ENCODE data around the gene SLC25A21. TPM values are rescaled to one million over a fixed set of nuclear protein-coding genes. Genes with fewer than 3 reads are reported as not detected.

The SLC25A21 gene
- total RNA-seq, 4 donors from 2014 or later: 0.08 to 0.29 TPM; not detected in 2

DNA sequence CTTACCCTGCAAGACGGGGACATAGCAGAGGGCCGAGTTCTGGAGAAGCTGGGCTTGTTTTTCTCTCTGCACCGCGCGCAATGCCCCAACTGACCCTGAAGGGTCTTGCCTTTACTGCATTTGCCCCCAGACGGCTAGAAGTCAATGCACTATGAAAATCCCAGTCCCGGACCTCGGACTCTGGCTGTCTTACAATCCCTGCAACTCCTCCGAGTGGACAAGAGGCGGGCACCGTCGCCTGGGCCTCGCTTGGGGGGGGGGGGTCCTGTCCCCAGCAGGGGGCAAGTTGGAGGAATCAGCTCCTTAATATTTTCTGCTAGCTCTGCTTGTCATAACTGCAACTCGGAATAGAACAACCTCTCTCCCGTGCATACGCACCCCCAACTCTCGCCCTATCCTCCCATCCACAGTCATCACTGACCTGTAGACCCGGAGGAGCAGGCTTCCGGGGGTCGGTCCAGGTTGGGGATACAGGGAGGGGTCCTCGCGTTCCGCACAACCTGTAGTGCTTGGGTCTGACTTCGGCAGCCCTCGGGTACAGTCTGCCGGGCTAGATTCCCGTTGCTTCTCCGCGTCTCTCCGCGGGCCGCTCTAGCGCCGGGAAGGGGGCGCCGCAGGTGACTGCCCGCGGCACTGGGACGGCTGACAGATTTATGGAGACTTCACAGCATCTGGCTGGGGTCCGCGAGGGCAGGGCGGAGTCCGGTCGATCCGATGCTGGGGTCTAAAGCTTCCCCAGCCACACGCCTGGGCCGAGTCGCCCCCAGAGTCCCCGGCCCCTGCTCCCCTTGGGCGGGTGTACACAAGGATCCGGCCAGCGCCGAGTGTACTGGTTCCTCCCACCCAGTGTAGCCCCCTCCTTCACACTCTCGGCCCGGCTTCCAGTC lies 514.0 kb downstream of the SLC25A21 start:
- no peak overlapping the region for H3K4me3 ChIP-seq (ENCODE audit: low read depth, poor library complexity, severe bottlenecking)
- no peak for TF ChIP-seq POLR2A (IDR thresholded peaks at IDR 0.05)
- TF ChIP-seq, protein P1, sequence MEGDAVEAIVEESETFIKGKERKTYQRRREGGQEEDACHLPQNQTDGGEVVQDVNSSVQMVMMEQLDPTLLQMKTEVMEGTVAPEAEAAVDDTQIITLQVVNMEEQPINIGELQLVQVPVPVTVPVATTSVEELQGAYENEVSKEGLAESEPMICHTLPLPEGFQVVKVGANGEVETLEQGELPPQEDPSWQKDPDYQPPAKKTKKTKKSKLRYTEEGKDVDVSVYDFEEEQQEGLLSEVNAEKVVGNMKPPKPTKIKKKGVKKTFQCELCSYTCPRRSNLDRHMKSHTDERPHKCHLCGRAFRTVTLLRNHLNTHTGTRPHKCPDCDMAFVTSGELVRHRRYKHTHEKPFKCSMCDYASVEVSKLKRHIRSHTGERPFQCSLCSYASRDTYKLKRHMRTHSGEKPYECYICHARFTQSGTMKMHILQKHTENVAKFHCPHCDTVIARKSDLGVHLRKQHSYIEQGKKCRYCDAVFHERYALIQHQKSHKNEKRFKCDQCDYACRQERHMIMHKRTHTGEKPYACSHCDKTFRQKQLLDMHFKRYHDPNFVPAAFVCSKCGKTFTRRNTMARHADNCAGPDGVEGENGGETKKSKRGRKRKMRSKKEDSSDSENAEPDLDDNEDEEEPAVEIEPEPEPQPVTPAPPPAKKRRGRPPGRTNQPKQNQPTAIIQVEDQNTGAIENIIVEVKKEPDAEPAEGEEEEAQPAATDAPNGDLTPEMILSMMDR (IDR thresholded peaks at IDR 0.05): no peak
- intact Hi-C loops (cut with DNase I; ENCODE audit: low total_unique reads): no loop called here
- DNase-seq (ENCODE audit: low spot score in 2 of 2): no peak
- WGBS, 2 donors: 14 to 35% methylated on average over 48 to 51 of the region's 55 CpGs

DNA sequence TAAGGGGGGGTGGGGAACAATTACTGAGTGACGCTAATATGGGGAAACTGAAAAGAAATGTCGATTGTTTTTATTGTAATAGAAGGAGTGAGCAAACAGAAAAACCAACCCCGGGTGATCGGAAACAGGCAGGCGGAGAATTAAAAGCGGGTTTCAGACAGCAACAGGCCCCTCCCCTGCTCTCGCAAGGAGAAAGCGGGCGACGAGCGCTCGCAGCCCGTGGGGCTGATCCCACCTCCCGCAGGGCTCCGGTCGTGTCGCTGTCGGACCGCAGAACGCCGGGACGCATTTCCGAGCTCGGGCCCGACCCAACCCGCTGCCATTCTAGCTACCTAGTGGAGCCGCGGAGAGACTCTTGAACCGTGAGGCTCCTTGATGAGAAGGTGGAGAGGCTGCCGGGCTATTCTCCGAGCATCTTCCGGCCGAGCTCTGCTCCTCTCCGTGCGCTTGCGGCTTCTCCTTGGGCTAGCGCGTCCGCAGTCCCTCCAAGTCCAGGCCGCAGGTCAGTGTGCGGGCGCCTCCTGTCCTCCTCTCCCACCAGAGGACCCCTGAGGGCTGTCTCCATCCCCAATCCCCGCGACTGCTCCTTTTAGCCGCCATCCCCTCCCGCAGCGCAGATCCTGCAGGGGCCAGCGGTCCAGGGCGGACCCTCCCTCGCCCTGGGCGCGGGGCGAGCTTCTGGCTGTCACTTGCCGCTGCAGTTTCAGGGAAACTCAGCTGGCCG lies 514.8 kb downstream of the SLC25A21 start:
- WGBS, 2 donors: 2 to 4% methylated on average over 45 to 54 of the region's 55 CpGs
- TF ChIP-seq, protein P1 (IDR thresholded peaks at IDR 0.05): no peak
- no peak for TF ChIP-seq POLR2A (IDR thresholded peaks at IDR 0.05)
- H3K4me3 ChIP-seq (ENCODE audit: low read depth, poor library complexity, severe bottlenecking): no peak overlapping the region
- intact Hi-C loops (cut with DNase I; ENCODE audit: low total_unique reads): no loop called here
- DNase-seq (ENCODE audit: low spot score in 2 of 2): no peak

DNA sequence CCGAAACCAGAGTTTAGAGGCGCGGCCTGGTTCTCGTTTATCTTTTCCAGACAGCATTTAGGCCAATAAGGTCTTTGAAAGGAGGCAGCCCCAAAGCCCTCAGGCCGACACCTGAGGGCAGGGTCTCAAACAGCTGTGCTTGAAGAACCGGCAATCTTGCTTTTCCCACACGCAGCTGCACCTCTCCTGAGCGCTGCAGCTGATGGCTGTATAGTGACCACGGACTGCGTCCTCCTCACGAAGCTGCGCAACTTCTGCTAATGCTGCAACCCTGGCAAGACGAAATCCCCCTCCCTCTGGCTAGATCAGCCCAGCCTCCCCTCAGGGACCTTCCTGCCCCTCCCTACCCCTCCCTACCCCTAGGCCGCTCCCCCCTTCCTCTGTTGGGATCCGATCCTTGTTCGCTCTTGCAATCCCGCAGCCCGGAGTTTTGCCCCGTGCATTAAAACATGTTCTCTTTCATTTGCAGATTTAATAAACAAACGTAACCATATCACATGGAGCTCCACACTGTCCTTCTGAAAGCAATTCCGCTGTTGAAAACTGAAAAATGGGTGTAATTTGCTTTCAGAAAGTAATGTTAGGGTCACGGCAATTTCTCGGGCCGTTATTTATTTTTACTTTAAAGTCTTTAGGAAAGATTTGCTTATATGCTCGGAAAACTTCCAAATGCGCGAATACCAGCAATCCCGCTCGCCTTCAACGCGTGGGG lies 515.6 kb downstream of the SLC25A21 start:
- 15 to 16% methylated on average over 31 of the region's 31 CpGs for WGBS, 2 donors
- TF ChIP-seq, protein P1 (IDR thresholded peaks at IDR 0.05): no peak
- TF ChIP-seq POLR2A (IDR thresholded peaks at IDR 0.05): no peak
- DNase-seq (ENCODE audit: low spot score in 2 of 2): no peak
- no peak overlapping the region for H3K4me3 ChIP-seq (ENCODE audit: low read depth, poor library complexity, severe bottlenecking)
- intact Hi-C loops (cut with DNase I; ENCODE audit: low total_unique reads): no loop called here

DNA sequence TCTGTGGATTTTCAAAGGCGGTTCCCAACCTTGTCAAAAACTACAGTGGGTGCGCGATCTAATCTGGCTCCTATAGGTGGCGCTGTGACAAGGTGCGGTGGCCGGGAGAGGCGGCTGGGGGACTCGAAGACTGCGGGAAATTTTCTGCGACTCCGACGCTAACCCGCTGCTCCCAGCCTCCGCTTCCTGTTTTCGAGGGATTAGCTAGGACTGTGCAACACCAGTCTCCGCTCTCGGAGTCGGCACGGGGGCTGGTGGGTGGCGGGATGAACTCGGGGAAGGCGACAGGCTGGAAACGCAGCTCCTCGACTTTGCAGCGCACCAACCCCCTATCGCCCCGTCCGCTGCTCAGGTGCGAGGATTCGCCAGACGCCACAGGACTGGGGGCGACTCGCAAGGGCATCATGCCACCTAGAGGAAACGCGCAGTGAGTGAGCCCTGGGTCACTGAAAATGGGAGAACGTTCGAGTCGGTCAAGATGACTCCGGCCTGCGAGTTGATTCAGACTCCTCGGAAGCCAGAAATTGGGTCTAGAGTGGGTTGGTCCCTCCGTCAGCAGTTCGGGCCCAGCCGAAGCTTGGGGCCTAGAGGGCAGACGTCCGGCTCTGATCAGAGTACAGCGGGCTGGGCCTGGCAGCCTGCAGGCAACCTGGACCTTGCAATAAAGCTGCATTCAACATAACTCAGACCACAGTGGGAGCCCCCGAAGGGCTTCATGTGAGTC lies 516.3 kb downstream of the SLC25A21 start:
- 11 to 19% methylated on average over 28 to 43 of the region's 48 CpGs for WGBS, 2 donors
- TF ChIP-seq, protein P1 (IDR thresholded peaks at IDR 0.05): no peak
- TF ChIP-seq POLR2A (IDR thresholded peaks at IDR 0.05): no peak
- no peak overlapping the region for H3K4me3 ChIP-seq (ENCODE audit: low read depth, poor library complexity, severe bottlenecking)
- intact Hi-C loops (cut with DNase I; ENCODE audit: low total_unique reads): no loop called here
- DNase-seq (ENCODE audit: low spot score in 2 of 2): no peak

DNA sequence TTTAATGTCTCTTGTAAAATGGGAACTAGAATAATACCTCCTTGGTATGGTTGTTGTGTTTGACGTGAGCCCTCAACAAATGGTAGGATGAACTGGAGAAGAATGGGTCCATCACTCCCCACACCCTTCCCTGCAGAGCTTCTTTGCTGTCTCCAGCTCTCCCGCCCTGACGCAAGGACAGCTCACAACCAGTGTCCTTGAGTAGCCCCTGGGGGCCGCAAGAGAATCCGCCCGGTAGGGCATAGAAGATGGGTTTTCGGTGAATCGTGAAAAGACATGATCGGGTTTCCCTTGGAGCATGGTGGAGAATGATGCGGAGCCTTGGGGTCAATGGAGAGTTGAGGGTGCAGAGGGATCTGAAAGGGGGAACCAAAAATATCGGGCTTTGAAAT lies 516.8 kb downstream of the SLC25A21 start:
- no peak overlapping the region for H3K4me3 ChIP-seq (ENCODE audit: low read depth, poor library complexity, severe bottlenecking)
- TF ChIP-seq, protein P1 (IDR thresholded peaks at IDR 0.05): no peak
- no peak for TF ChIP-seq POLR2A (IDR thresholded peaks at IDR 0.05)
- intact Hi-C loops (cut with DNase I; ENCODE audit: low total_unique reads): no loop called here
- WGBS, 2 donors: 16% methylated on average over 11 of the region's 11 CpGs
- DNase-seq (ENCODE audit: low spot score in 2 of 2): no peak

Measured in lower leg skin (tissue), 4 donors.